CD4-positive, alpha-beta T cell treated with Interleukin-15 for 1 hour (primary cell): ENCODE data around the gene UNC5B.
A peak's percentile ranks its signal among the peaks of the same experiment; 100 is the strongest.

ENCODE experiments used
- DNase-seq: peaks from one replicate; pipeline ENCODE4 v3.0.0-alpha.2; 2020

The UNC5B gene

GRCh38 chr10:71212318-71213126 lies at the start of gene UNC5B:
Gene UNC5B (plus strand): TSS chr10:71212570. CDS start chr10:71212986, 416 bp downstream.
- peak; percentile 59 for DNase-seq

DNA sequence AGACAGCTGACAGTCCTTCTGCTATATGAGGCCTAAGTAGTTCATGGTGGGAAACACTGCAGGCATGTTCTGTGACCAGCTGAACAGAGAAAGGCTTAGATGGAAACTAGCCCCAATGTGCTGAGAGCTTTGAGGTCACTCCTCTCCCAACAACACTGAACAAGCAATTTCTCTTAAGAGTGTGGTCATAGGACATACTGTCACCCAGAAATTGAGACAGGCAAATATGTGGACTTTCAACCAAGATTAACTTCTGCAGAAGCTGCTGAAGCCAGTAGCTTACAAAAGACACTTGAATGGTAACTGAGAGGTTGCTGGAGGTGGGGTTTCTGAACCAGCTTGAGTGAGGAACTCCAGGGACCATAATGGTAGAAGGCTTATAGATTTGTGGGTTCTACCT lies 38.9 kb upstream of the UNC5B start:
- no peak for DNase-seq

DNA sequence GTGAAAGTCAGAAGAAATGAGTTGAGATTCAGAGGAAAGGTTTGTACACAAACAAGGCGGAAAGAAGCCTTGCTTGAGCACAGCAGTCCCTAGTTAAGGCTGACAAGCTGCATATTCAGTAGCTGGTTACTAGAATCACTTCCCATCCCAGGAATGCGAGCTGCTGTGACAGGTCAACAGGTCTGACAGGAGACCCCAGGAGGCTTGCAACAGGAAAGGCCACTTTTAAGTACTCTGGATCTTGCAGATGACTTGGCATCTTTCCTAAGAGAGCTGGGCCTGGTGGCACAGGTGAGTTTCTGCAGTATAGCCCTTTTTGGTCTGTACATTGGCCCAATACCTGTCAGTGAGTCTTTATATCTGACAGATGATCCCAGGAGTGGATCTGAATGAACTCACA lies 35.7 kb upstream of the UNC5B start:
- no peak for DNase-seq

- no peak for DNase-seq
These were observed 34.6 kb upstream of the UNC5B start for GRCh38 chr10:71177651-71178199.

- no peak for DNase-seq
These were observed 33.5 kb upstream of the UNC5B start for GRCh38 chr10:71178880-71179279.

DNA sequence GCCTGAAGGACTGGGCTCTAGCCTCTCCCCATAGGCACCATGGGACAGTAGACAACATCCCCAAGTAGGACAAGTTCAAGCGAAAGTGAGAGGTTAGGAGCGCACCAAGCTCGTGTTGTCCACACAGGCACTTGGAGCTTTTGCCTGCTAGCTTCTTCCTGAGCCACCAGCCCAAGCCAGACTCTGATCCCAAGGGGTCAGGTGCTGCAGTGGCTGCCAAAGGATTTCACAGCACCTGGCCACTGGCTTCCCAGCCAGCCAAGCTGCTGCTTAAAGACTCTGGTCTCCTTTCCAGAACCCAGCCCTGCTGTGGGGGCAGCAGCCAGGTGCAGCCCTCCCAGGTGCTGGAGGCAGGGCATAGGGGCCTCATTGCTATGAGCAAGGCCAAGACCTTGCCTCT lies 33.0 kb upstream of the UNC5B start:
- no peak for DNase-seq

DNA sequence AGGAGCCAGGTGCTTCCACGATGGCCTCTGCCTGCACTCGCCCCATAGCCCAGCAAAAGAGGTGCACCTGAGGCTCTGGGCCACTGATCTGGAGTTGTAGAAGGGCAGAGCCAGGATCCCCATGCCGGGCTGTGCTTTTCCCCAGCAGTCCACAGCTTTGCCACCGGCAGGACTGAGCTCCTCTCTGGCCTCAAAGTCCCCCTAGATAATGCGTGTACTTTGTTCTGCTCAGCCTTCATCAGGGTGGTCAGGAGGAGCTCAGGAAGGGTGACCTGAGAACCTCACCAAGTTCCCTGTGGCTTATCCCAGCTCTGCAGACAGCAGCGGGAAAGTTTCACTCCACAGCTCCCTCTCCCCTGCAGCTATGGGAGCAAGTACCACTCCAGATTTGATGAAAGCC lies 27.9 kb upstream of the UNC5B start:
- no peak for DNase-seq

GRCh38 chr10:71185209-71185608 lies 27.2 kb upstream of the UNC5B start:
- no peak for DNase-seq

DNA sequence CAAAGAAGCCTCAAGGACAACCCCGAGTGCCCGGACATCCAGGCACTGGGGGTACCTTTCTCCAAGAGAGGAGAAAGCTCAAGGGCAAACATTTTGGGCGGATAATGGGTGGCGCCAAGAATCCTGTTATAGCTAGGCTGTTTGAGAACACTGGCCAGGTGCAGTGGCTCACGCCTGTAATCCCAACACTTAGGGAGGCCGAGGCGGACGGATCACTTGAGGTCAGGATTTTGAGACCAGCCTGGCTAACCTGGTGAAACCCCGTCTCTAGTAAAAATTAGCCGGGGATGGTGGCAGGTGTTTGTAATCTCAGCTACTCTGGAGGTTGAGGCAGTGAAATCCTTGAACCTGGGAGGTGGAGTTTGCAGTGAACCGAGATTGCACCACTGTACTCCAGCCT lies 25.2 kb upstream of the UNC5B start:
- DNase-seq: no peak

DNA sequence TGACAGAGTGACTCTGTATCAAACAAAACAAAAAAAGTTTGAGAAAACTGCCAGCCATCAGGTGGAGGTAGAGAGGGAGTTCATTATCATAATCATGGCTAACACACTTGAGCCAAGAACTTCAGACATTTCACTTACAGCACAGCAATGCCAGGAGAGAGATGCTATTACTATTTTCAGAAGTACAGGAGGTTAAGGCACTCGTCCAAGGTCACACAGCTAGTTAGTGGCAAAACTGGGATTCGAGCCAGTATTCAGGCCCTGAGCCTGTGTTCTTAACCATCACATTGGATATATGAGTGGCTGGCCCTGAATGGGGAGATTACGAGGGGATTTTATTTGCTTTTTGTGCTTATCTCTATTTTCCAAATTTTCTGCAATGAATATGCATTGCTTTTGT lies 24.8 kb upstream of the UNC5B start:
- DNase-seq: no peak

GRCh38 chr10:71188201-71188600 lies 24.2 kb upstream of the UNC5B start:
- DNase-seq: no peak

DNA sequence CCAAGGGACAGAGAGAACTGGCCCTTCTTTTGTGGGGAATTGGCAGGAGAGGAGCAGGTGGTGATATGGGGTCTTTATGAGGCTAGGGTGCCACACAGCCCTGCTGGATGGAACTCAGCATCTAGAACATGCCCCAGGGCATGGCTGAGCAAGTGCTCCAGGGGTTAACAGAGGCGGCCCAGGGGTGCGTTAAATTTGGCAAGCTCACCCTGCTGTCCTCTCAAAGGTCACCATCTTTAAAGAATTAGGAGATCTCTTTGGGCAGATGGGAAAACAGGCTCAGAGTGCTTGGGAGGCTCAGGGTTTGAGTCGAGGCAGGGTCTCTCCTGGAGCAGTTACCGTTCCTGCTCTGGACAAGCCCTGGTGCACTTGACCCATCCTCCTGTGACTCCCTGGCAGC lies 21.4 kb upstream of the UNC5B start:
- DNase-seq: no peak

DNA sequence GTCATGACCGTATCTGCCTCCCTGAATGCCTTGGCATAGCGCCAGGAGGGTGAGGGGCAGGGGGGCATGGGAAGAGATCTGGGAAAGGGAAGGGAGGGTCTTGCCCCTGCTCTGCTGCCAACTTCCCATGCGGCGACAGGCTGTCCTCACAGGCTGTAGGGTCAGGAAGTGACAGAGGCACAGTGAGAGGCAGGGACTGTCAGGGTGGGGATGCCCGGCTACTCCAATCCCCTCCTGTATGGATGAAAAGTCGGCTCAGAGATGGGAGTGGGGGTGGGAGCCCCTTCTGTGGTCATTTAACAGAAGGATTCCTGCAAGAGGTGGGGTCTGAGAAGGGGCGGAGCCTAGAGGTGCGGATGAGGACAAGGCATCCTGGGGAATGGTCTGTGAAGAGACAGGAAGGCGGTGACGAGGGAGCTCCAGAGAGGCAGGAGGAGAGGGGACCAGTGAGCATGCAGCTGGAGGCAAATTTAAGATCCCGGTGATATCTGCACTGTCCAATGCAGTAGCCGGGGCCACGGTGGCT lies 20.8 kb upstream of the UNC5B start:
- no peak for DNase-seq

DNA sequence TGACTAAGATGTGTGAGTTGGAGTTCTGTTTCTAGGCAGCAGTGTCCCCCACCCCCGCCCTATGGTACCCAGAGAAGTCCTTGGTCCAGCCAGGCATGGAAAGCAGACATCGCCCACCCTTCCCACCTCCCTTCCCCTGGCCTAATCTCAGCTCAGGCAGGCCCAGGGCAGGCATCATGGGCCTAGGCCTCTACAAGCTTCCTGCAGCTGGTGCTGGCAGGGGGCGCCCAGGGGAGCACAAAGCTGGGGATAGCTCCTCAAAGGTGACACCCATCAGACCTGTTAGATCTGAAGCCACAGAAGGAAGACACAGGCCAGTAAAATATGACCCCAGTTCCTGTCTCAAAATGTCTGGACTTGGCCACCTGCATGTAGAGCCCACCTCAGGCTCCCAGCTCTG lies 18.9 kb upstream of the UNC5B start:
- no peak for DNase-seq

DNA sequence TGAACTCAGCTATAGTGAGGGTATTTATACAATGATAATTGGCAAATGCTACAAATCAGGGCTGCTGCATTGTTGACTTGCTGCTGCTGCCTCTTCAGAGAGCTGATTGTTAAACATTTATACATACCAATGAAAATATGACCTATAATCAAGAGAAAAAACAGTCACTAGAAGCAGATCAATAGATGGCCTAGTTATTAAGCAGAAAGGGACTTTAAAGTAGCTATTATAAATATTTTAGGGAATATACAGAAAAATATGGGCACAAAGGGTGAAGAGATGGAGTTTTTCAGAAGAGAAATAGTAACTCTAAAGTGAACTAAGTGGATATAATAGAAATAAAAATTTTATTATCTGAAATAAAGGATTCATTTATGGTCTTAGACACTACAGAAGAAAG lies 14.4 kb upstream of the UNC5B start:
- no peak for DNase-seq

GRCh38 chr10:71201849-71202248 lies 10.5 kb upstream of the UNC5B start:
- DNase-seq: no peak

DNA sequence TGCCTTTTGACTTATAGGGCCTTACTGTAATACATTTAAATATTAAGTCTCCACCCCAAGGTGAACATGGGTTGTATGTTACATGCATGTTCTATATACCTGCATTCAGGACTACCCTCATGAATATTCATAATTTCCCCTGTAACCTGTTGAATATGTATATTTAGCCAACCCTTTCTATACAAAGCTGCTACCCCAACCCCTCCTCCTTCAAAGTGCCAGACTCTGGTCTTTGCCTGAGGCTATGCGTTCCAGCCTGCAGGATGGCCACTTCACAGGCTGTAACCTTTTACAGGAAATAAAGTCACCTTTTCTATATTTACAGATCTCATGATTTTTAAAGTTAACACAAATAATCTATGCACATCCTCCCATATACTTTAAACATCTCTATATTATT lies 10.1 kb upstream of the UNC5B start:
- no peak for DNase-seq

DNA sequence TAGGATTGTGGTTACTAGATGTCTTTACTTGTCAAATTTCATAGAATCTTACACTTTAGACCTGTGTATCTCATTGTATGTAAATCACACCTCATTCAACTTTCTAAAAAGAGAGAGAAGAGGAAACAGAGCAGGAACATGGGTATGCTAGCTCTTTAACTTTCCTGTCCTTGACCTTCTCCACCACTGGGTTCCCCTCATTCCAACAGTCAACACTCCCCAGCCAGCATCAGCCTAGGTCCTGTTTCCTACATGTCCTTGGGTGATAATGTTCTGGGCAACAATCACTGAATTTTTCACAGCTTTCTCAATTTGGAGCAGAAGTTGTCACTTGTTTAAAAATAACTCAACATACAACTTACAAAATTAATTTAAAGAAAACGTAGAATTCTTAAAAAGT lies 9.2 kb upstream of the UNC5B start:
- no peak for DNase-seq

- no peak for DNase-seq
These were observed 8.7 kb upstream of the UNC5B start for GRCh38 chr10:71203716-71204115.

GRCh38 chr10:71204746-71205145 lies 7.6 kb upstream of the UNC5B start:
- no peak for DNase-seq

GRCh38 chr10:71205468-71205867 lies 6.9 kb upstream of the UNC5B start:
- no peak for DNase-seq

DNA sequence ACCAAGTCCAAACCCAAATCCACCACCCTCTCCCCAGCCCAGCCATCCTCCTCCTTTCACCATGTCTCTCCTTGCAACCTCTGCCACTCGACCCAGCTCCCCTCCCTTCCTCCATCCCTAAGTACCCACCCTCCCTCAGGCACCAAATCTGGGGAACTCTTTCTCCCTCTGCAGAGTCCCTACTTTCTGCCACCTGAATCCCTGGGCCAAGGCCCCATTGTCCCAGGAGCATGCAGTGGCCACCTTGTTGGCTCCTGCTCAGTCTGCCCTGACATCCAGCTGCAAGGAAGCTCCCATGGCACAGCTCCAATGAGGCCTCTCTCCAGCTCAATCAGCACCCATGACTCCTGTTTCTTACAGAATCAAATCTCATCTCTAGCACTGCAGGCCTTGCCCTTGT lies 5.5 kb upstream of the UNC5B start:
- DNase-seq: no peak

DNA sequence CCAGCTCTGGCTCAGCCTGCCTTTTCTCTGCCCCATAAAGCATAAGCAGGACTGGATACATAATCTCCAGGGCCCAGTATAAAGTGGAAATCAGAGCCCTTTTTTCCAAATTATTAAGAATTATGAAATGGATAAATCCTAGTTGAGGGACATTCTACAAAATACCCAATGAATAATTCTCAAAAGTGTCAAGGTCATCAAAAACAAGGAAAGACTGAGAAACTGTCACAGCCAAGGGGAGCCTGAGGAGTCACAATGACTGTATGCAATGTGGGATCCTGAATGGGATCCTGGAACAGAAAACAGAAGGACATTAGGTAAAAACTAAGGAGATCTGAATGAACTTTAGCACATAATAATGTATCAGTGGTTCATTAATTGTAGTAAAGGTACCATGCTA lies 4.8 kb upstream of the UNC5B start:
- DNase-seq: no peak

- DNase-seq: no peak
These were observed 3.0 kb upstream of the UNC5B start for GRCh38 chr10:71209352-71209715.
